ELF-1 (cell line): ENCODE measurements around the gene CLPX.
"Not testable (repeated sequence)": the region's sequence is repeated elsewhere in the genome, so short reads cannot be mapped to it uniquely, and the experiment has no call there.

Experiments used
- DNase-seq: peaks from one replicate; pipeline ENCODE4 v3.0.0-alpha.2; 2016; ENCODE audit warnings: low read depth, low spot score

CLPX gene

DNA sequence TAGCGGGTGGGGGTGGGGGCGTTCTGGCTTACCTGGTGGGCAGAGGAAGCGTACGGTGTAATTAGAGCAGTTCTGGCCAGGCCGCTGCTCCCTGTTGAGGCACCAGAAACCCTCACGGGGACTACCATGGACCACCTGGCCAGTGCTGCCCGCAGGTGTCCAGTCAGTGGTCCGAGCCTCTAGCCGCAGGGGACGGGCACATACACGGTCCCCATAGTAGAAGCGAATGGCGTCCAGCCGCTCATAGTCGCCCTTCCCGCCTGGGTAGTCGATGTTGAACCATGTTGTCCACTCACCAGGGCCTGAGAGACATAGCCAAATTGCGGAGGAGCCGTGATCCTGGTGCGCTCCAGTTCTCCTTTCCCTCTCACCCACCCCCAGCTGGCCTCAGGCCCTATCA lies 21.6 kb upstream of the CLPX start:
- DNase-seq, result no peak

DNA sequence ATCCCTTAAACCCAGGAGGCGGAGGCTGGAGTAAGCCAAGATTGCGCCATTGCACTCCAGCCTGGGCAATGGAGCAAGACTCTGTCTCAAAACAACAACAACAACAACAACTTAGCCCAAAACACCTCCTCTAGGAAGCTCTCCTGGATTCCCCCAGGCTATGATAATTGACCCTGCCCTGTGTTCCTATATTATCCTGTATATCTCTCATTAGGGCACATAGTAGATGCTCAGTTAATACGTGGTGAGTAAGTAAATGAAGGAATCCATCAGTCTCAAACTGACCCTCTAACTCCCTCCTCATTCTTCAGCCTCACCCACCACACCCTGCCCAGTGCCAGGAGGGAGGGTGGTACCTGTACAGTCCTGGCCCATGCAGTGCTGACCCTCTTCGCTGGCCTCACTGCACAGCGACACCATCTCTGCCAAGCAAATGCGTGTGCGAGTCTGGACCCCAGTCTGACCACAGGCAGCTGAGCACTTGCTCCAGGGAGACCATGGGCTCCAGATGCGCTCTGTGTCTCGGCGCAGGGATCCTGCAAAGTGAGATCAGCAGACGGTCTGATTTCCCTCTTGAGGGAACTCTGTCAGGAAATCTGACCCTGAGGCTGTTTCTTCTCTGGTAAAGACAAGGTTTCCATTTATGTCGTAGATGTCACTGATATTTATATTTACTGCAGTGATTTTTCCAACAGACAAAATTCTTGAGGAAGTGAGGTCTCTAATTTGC lies 20.0 kb upstream of the CLPX start:
- no peak for DNase-seq

DNA sequence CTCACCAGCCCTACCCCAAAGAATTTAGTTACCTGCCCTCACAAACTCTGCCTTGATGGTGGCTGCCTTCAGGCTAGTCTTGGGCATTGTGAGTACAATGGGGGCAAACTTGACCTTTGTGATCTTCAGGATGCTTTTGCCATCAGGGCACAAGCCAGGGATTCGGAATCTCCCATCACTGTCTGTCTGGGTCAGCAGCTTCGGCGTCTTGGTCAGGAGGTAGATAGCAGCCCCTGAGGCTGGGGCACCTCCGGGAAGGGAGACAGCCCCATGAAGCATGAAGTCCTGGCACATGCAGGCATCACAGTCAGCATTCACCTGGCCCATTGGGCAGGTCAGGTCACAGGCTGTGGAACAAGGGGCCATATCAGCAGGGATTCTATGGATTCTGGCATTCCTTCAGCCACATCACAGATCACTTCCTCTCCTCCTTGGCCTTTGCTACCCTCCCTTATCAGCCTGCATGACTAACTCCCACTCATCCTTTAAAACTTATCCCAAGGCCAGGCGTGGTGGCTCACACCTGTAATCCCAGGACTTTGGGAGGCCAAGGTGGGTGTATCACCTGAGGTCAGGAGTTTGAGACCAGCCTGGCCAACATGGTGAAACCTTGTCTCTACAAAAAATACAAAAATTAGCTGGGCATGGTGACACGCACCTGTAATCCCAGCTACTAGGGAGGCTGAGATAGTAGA lies 19.2 kb upstream of the CLPX start:
- DNase-seq, result no peak

DNA sequence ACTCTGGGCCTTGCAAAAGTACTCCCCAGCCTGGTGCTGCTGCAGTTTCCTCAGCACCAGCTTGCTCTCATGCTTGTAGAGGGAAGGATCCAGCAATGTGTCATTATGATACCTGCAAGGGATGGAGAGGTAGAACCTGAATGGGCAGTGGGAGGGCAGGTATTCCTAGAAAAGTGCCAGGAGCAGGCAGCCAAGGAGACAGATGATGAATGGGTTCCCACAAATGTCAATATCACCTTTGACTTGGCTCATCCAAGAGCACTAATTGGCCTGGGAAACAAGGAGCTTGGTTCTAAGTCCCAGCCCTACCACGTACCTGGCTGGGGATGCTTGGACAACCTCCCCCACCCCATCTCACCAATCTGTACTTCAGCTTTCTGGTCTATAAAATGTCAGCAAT lies 16.8 kb upstream of the CLPX start:
- no peak for DNase-seq

DNA sequence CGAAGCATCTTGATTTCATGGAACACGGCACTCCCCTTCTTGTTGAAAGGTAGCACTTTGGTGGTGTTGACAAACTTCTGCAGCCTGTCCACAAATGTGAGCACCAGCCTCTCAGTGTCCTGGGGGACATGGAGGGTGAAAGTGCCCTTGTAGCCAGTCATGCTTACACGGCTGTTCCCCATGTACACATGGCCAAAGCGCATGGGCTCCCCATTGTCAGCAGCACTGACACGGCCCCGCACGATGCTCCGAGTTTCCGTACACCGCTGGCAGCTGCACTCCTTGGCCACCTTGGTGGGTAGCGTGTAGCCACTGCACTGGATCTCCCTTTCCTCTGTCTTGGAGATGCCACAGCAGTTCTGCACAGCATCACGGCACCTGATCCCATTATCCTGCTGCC lies 13.4 kb upstream of the CLPX start:
- no peak for DNase-seq

DNA sequence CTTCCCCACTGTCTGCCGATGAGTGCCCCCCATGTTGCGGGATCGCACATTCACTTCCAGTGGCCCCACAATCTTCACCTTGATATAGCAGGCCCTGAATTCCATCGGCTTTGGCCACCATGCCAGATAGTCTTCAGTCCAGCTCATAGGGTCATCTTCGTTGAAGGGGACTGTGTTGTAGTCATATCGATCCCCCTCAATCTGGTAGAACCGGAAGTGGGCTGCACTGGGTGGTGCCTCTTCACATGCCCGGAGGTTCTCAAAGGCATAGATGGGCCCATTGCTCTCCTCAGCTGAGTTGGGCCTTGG lies 12.1 kb upstream of the CLPX start:
- DNase-seq, result no peak

DNA sequence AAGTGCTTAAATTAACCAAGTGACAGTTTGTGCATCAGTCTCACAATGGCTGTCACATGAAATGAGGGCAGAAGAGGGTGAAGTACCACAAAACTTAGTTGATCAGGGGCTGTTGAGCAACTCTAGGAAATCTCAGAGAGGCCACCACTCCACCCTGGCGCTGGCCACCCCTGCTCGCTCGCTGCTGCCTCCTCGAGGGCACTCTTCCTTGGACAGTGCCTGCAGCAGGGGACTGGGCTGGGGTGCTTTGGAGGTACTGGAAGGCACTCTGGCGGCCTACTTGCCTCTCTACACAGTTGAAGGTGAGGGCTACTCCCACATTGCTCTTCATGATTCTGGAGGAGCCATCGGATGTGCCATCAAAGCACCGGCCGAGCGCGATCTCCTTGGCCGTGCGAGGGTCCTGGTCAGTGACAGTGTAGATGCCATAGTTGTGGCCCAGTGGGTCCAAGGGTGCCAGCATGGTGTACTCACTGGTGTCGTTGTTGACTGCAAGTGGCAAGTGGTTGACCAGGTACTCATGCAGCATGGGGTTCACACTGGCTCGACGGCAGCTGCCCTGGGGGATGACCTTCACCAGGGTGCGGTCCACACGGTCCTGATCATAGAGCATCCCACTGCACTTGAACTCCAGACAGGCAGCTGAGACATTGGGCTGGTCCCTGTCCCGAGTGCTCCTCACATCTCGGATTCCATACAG lies 11.6 kb upstream of the CLPX start:
- no peak for DNase-seq

DNA sequence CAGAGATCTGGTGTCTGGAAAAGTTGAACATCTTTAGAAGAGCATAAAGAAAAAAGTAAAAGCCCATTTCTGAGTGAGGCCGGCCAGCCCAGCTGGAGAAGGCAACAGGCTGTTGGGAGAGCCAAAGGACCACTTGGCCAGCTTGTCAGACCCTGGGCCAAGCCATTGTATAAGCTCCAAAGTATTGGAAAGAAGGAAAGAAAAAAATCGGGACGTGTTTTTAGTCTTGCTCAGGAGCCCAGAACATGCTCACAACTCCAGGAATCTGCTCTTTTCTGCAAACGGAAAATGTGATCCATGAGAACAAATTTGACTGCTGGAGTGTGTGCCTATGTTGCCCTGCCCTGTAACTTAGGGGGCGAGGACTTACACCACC lies 10.4 kb upstream of the CLPX start:
- DNase-seq, result no peak

DNA sequence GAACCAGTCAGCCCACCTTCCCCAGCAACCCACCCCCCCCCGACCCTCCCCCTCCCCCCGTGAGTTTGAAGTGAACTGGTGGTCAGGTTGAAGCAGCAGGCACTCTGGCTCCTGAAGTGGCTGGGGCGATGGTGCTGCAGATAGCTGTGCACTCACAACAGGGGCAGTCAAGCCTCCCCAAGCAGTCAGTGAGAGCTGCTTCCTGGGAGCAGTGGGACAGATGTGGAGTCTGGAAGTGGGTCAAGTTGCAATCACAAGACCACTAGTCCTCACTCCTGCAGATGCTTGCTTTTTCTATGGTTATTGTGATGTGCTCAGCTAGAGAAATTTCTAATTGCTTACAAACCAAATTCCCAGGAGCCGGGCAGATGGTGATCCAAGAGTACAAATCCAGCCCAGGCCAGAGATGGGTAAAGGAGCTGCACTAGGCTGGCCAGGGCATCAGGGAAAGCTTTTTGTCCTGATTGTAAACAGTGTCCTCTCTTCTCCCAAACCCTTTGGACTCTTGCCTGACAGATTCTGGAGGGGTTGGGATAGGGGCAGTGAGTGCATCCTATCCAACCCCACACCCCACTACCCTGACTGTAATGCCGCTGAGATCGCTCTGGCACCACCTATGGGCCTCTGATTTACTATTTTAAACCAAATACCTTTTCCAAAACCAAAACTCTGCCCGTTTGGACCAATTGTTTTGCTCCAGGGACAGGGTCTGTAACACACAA lies 9.8 kb upstream of the CLPX start:
- DNase-seq, result no peak

DNA sequence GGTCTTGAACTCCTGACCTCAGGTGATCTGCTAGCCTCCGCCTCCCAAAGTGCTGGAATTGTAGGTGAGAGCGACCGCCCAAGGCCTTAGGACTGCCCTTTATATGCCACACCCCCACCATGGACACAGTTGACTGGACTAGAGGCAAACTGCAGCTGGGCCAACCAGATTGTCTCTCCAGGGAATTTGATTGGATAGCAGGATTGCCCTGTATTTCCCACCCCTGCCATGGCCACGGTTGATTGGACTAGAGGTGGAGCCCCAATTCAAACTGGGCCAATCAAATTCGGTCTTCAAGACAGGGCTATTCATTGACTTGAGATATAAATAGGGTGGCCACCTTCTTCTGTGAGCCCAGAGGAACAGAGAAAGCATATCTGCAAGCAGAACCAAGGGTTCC lies 6.9 kb upstream of the CLPX start:
- DNase-seq, result no peak

DNA sequence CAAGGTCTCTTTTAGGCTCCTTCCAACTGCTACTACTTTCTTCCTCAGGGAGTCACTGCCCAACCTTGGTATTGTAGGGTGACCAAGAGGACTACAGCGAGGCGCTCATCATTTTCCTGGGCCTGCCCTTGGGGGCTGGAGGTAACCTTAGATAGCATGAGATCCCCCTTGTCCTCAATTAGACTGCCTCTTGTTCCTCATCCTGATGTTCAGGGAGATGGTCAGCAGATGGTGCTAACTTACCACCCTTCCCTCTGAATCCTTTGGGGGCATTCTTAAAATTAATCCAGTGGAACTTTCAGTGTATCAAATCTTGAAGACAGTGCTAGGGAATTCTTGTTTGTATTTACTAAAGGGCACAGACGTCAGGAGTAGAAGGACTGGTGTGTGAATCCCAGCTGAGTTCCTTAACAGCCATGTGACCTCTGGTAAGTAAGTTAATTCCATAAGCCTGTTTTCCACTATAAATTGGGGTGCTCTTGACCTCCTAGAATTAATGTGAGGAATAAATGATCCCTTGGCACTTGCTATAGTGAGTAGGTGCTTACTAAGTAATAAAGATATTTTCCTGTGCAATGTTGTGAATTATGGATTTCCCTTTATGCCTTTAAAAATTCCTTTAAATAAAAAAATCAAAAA lies 4.1 kb upstream of the CLPX start:
- peak; percentile 61 for DNase-seq

DNA sequence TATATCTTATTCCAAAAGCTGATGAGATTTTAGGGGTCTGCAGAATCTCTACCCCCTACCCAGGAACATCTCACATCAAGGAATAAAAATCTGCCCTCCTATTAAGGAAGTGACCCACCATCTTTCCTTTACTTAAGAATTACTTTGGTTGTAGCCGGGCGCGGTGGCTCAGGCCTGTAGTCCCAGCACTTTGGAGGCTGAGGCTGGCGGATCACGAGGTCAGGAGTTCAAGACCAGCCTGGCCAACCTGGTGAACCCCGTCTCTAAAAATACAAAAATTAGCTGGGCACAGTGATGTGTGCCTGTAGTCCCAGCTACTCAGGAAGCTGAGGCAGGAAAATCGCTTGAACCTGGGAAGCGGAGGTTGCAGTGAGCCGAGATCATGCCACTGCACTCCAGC lies 3.3 kb upstream of the CLPX start:
- DNase-seq, result not testable (repeated sequence)

DNA sequence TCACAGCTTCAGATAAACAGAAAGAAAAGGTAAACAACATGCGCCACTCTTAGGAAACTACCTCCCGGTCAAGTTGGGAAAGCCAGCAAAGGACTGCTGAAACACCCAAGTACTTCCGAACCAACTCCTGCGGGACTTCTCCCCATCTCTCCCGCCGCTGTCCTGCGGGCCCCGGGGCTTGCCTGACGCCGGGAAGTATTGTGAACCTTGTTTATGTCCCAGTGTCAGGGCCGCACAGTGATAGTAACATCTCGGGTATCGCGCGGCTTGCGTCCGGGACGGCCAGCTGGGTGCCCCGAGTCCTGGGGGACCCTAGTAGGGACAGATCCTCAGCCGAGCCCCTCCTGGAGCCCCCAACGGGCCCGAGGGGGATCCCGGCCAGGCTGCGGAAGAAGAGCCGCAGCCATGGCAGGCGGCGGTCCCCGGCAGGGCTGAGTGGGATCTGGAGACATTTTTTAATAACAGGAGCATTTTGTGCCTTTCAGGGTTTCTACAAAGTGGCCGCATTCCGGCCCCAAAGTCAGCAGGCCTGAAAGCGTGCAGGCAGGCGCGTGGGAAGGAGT lies 756 bp downstream of the CLPX start:
- DNase-seq, result peak; percentile 82

DNA sequence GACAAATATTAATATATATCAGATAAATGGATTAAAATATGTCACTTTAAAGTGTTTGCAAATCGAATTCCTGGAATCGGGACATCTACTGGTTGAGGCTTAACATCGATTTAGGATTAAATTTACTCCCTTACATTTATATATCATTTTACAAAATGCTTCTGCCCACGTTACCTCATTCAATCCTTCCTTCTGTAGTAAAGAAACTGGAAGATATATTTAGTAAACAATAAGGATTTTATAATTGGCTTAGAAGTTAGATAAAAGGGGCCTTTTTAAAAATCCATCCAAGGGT lies 1.3 kb downstream of the CLPX start:
- DNase-seq, result no peak

DNA sequence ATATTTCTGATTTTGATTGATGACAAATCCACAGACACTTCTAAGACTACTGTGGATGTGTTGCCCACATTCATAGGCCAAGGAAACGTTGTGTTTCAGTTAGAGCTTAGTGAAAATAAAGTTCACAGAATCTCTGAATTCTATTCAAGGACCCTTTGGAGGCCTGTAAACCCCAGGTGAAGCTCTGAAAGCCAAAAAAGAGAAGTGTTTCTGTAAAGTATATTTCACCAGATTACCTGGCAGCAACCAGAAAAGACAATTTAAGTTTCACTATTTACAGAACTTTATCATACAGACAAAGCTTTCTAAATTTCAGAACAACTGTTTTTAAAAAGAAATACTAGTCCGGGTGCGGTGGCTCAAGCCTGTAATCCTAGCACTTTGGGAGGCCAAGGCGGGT lies 2.6 kb downstream of the CLPX start:
- DNase-seq, result no peak

DNA sequence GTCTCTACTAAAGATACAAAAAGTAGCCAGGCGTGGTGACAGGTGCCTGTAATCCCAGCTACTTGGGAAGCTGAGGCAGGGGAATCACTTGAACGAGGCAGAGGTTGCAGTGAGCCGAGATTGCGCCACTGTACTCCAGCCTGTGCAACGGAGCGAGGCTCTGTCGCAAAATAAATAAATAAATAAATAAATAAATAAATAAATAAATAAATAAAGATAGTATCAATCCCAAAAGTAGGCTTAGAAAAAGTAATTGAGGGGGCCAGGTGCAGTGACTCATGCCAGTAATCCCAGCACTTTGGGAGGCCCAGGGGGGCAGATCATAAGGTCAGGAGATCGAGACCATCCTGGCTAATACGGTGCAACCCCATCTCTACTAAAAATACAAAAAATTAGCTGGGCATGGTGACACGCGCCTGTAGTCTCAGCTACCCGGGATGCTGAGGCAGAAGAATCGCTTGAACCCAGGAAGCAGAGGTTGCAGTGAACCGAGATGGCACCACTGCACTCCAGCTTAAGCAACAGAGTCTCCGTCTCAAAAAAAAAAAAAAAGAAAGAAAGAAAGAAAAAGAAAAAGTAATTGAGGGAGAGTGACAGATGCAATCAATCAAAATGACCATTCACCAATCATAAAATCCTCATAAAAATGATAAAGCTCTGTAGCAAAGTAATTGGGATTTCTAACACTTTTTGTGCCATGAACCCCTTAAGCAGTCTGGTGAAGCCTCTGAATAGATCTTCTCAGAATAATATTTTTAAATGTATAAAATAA lies 3.4 kb downstream of the CLPX start:
- not testable (repeated sequence) for DNase-seq

DNA sequence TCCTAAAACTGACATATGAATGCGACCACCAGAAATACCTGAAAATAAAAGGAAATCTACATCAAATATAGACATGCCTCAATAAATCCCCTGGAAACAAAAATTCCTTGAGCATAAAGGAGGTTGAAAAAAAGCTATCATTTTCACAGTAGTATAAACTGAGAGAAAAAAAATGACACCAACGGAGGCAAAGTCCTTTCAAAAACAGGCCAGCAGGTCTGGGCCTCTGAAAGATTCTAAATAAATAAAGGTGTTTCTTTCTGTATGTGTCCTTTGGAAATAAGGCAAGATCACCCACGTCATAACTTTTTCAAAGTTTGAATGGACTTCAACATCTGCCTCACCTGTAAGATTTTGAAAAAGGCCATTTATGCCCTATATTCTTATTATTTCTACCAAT lies 5.0 kb downstream of the CLPX start:
- no peak for DNase-seq

DNA sequence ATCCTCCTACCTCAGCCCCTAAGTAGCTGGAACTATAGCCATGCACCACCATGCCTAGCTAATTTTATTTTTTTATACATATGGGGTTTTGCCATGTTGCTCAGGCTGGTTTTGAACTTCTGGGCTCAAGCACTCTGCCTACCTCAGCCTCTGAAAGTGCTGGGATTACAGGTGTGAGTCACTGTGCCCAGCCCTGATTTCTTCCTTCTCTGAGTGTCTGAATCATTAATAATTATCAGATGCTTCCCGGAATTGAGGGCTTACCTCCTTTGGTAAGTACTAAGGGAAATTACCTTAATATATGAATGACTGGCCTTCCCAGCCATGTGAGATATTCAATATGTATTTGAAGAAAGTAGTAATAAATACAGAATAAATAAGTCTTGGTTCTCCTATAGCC lies 7.2 kb downstream of the CLPX start:
- no peak for DNase-seq

DNA sequence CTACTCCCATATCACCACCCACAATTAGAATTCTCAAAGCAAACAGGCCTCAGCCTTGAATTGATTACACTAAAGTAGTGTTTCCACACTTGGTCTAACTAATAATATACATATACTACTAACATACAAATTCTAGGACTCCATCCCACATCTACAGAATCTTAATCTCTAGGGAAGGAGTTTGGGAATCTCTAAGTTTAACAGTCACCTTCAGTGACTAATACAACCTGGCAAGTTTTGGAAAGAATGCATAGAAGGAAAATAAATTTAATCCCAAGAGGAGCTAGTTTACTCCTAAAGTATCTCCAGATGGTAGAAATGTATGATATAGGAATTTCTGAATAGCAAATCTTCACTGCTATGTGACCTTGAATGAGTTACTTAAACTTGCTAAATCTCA lies 9.1 kb downstream of the CLPX start:
- no peak for DNase-seq

DNA sequence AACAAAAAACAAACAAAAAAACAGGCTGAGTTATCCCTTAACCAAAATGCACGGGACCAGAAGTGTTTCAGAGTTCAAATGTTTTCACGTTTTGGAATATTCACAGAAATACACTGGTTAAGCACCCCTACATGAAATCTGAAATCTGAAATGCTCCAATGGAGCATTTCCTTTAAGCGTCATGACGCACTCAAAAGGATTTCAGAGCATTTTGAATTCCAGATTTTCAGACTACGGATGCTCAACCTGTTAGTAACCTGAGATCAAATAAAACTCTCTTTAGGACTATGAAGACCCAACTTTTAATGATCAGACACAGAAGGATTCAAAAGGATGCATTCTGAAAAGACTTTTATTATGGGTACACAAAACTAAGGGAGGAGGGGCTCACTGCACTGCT lies 9.6 kb downstream of the CLPX start:
- no peak for DNase-seq

DNA sequence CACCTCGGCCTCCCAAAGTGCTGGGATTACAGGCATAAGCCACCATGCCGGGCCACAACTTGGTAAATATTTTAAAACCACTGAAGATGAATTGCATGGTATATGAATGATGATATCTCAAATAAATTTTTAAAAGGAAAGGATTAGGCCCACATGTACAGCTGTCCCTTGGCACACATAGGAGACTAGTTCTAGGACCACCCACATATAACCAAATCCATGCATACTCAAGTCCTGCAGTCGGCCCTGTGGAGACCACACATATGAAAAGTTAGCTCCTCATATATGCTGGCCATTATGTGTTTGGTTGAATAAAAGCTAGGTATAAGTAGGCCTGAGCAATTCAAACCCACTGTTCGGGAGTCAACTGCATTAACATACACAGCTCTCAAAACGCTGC lies 10.6 kb downstream of the CLPX start:
- DNase-seq, result no peak
